ENCODE measurements around the gene NDUFAF8. TPM values are rescaled to one million over a fixed set of nuclear protein-coding genes. Genes with fewer than 3 reads are reported as not detected.

NDUFAF8 gene
- total RNA-seq, 4 donors from 2014 or later: 1.8 to 31.9 (median 6.7) TPM

DNA sequence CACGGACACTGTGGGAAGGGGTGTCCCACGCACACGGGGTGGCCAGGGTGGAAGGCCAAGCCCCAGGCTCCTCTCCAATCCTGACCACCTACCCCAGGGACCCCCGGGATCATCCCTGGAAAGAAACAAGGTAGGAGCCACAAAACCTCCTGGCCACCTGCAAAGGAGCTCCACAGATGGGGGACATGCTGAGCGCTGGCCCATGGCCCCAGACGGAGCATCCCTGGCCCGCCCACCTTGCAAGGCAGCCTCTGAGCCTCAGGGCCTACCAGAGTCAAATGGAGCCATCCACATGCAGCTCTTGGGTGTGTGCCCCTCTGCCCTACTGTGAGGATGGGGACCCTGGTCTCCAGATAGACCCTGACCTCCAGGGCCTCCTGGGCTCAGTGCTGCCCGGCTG is 39.7 kb downstream of the NDUFAF8 start:
- H3K27ac ChIP-seq: no peak overlapping the region

GRCh38 chr17:81279278-81280275 is 40.5 kb downstream of the NDUFAF8 start:
- no peak overlapping the region for H3K27ac ChIP-seq
- intact Hi-C loops (cut with DNase I; ENCODE audit: low total_unique reads): no loop called here
- no peak for DNase-seq
- H3K9me3 ChIP-seq: no peaks in the 10 kb centered on the region
- TF ChIP-seq, protein P1, sequence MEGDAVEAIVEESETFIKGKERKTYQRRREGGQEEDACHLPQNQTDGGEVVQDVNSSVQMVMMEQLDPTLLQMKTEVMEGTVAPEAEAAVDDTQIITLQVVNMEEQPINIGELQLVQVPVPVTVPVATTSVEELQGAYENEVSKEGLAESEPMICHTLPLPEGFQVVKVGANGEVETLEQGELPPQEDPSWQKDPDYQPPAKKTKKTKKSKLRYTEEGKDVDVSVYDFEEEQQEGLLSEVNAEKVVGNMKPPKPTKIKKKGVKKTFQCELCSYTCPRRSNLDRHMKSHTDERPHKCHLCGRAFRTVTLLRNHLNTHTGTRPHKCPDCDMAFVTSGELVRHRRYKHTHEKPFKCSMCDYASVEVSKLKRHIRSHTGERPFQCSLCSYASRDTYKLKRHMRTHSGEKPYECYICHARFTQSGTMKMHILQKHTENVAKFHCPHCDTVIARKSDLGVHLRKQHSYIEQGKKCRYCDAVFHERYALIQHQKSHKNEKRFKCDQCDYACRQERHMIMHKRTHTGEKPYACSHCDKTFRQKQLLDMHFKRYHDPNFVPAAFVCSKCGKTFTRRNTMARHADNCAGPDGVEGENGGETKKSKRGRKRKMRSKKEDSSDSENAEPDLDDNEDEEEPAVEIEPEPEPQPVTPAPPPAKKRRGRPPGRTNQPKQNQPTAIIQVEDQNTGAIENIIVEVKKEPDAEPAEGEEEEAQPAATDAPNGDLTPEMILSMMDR (IDR thresholded peaks at IDR 0.05): no peak
- no peak for TF ChIP-seq POLR2A (IDR thresholded peaks at IDR 0.05)
- H3K4me1 ChIP-seq: no peaks in the 10 kb centered on the region
- no peaks in the 10 kb centered on the region for H3K27me3 ChIP-seq
- H3K36me3 ChIP-seq: no peaks in the 10 kb centered on the region
- H3K4me3 ChIP-seq: no peak overlapping the region

More for the DNA sequence above, 39.7 kb downstream of the NDUFAF8 start:
- no peak for DNase-seq
- Histone ChIP-seq H3K4me3 (no peak overlapping the region), H3K4me1 (no peaks in the 10 kb centered on the region), H3K36me3 (no peaks in the 10 kb centered on the region), H3K9me3 (no peaks in the 10 kb centered on the region), H3K27me3 (no peaks in the 10 kb centered on the region)
- no peak for TF ChIP-seq POLR2A (IDR thresholded peaks at IDR 0.05)
- TF ChIP-seq, protein P1 (IDR thresholded peaks at IDR 0.05): no peak
- intact Hi-C loops (cut with DNase I; ENCODE audit: low total_unique reads): no loop called here

GRCh38 chr17:81280571-81280970 is 41.5 kb downstream of the NDUFAF8 start:
- intact Hi-C loops (cut with DNase I; ENCODE audit: low total_unique reads): no loop called here
- H3K36me3 ChIP-seq: no peaks in the 10 kb centered on the region

GRCh38 chr17:81282141-81282540 is 43.0 kb downstream of the NDUFAF8 start:
- TF ChIP-seq, protein P1 (IDR thresholded peaks at IDR 0.05): no peak
- TF ChIP-seq POLR2A (IDR thresholded peaks at IDR 0.05): no peak
- intact Hi-C loops (cut with DNase I; ENCODE audit: low total_unique reads): no loop called here
- no peak overlapping the region for H3K4me3 ChIP-seq
- H3K9me3 ChIP-seq: no peaks in the 10 kb centered on the region
- H3K36me3 ChIP-seq: no peaks in the 10 kb centered on the region
- no peaks in the 10 kb centered on the region for H3K4me1 ChIP-seq
- H3K27me3 ChIP-seq: no peaks in the 10 kb centered on the region
- DNase-seq: no peak
- no peak overlapping the region for H3K27ac ChIP-seq

More at GRCh38 chr17:81280571-81280970, 41.5 kb downstream of the NDUFAF8 start:
- DNase-seq: no peak
- Histone ChIP-seq H3K9me3 (no peaks in the 10 kb centered on the region), H3K27me3 (no peaks in the 10 kb centered on the region), H3K27ac (no peak overlapping the region), H3K4me3 (no peak overlapping the region), H3K4me1 (no peaks in the 10 kb centered on the region)
- TF ChIP-seq POLR2A (IDR thresholded peaks at IDR 0.05): no peak
- TF ChIP-seq, protein P1 (IDR thresholded peaks at IDR 0.05): no peak

DNA sequence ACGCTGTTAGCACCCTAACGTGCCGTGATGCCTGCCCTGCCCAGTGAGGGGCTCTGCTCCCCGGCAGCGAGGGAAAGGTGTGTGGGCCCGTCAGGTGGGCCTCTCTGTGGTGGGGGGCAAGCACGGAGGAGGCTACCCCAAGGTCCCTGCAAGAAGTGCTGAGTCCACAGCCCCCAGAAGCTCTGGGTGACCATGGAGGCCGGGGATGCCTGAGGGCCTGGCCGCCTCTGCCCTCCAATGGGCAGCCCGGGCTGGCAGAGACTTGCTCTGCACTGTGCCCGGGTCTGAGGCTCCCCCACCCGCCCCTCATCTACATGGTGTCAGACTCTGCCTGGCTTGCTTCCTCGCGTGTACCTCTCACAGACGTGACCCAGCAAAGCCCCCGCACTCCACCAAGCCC is 43.8 kb downstream of the NDUFAF8 start:
- H3K9me3 ChIP-seq: no peaks in the 10 kb centered on the region
- TF ChIP-seq, protein P1 (IDR thresholded peaks at IDR 0.05): no peak
- TF ChIP-seq POLR2A (IDR thresholded peaks at IDR 0.05): no peak
- intact Hi-C loops (cut with DNase I; ENCODE audit: low total_unique reads): no loop called here
- H3K4me3 ChIP-seq: no peak overlapping the region
- H3K27me3 ChIP-seq: no peaks in the 10 kb centered on the region
- no peaks in the 10 kb centered on the region for H3K36me3 ChIP-seq
- H3K27ac ChIP-seq: no peak overlapping the region
- H3K4me1 ChIP-seq: no peaks in the 10 kb centered on the region
- DNase-seq: no peak

Measured in uterus (tissue), 4 donors.